A549 treated with AZD2906 at 1 μM for 4 hours (cell line): ENCODE measurements around the gene OR4K14. TPM values are rescaled to one million over a fixed set of nuclear protein-coding genes. Genes with fewer than 3 reads are reported as not detected.

Experiments
- total RNA-seq: library from RNA; stranded (reverse); fragments of 200-300 nt; extraction: Qiagen RNA extraction; gene quantifications from 5 replicates; pipeline ENCODE4 v1.2.3, GENCODE V29; 2022

Gene OR4K14, protein sequence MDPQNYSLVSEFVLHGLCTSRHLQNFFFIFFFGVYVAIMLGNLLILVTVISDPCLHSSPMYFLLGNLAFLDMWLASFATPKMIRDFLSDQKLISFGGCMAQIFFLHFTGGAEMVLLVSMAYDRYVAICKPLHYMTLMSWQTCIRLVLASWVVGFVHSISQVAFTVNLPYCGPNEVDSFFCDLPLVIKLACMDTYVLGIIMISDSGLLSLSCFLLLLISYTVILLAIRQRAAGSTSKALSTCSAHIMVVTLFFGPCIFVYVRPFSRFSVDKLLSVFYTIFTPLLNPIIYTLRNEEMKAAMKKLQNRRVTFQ
- not detected in 5 replicates for total RNA-seq

DNA sequence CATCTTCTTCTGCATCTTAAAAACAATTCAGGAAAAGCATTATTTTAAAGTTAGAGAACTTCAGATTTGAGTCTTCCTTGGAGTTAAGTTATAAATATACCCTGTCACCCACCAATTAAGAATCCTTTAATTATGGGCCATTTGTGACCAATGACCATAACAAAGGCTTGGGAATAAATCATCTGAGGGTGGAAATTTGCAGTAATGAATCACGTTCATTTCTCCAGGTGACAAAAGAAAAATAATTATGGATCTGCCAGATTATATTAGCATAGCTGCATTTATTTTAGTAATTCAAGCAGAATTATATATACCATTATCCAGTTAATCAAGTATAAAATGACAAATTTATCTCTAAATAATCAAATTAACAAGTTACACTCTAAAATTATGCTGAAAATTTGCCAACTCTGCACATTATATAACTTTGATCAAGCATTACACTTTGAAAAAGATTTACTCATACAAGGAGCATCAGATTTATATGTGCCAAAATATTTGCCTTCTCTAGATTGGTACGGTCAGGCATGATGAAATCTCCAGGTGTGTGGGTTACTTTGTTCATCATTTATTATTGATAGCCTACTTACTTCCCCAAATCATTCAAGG, at the start of gene OR4K14:
OR4K14 (minus strand) TSS at position 51 of the 609 bp plus-strand sequence. CDS start 4,114 bp downstream, outside the sequence.

DNA sequence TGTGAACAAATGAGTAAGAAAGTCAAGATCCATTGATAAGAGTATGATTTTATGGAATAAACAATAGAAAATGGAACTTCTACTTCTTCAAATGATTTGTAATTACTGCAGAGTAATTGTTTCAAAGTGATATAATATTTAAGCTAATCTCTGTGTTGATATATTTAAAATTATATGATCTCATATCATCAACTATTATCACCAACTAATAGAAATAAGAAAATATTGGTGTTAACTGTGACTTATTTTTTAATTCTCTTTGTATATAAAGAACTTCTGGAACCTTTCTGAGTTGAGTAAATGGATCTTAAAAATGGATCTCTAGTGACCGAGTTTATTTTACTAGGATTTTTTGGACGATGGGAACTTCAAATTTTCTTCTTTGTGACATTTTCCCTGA, 40.6 kb upstream of the OR4K14 start, which contains the start of gene OR4L1:
OR4L1 (plus strand) TSS at position 301 of the 400 bp plus-strand sequence; CDS start at position 301, 0 bp downstream.

DNA sequence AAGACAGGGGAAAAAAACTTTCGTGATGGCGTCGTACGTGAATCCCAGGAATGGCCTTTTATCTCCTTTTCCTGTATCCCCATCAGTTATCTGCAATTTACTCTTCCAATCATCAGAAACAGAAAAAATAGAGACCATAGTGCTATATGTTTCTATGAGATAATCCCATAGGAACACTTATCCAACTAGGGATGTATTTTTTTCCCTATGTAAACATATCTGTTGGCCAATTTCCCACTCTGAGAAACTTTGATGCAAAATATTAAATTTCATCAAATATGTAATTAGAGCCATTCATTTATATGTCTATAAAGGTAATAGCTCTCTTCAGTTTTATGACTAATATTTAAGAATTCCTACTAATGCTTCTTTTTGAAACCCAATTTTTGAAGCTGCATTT, 16.8 kb upstream of the OR4K14 start, which contains the start of gene OR4K13:
OR4K13 (minus strand) TSS at position 101 of the 400 bp plus-strand sequence. CDS start 1,280 bp downstream, outside the sequence.

DNA sequence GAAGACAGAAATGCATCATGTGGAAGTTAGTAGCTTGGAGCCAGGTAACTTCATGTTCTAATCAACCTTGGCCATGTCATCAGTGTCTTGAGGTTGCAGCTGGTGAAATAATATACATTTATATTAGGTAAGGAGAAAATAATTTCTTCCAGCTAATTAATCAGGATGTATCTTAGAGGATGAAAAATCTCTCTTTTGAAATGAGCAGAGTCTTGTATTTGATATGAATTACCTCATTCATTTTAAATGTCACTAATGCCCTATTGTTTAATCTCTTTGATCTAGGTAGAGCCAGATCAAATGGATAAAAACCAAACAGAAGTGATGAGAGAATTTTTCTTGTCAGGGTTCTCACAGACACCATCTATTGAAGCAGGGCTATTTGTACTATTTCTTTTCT, 17.2 kb downstream of the OR4K14 start, which contains the start of gene OR4Q2:
OR4Q2 (plus strand) TSS at position 301 of the 400 bp plus-strand sequence.

DNA sequence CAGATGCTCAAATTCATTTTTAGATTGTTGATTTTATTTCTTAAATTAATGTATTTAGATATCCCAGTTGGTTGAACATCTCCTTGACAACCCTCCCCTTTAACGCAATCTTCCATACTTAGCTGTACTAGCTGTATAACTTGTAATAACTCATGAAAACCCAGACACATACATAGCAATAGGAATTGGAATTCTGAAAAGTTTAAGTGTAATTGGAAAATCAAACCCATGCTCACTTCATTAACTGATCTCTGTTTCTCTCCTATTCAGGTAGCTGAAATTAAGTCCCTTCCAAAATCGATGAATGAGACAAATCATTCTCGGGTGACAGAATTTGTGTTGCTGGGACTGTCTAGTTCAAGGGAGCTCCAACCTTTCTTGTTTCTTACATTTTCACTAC, 43.8 kb downstream of the OR4K14 start, which contains the start of gene OR4K15:
OR4K15 (plus strand) TSS at position 301 of the 400 bp plus-strand sequence; CDS start at position 301, 0 bp downstream.

Other genes with a start within 250 kb of the OR4K14 start
- not detected in 5 replicates for gene OR4M1, start 245.8 kb downstream of the OR4K14 start, total RNA-seq
- gene OR4N2, start 215.5 kb downstream of the OR4K14 start, total RNA-seq = not detected in 5 replicates
- not detected in 5 replicates for gene OR4K2, start 144.2 kb downstream of the OR4K14 start, total RNA-seq
- gene OR4K5, start 98.7 kb downstream of the OR4K14 start, total RNA-seq = not detected in 5 replicates
- gene OR4K1, start 88.4 kb downstream of the OR4K14 start, total RNA-seq = not detected in 5 replicates
- gene OR4K15, start 43.7 kb downstream of the OR4K14 start, total RNA-seq = not detected in 5 replicates
- not detected in 5 replicates for gene OR4Q2, start 17.1 kb downstream of the OR4K14 start, total RNA-seq
- not detected in 5 replicates for gene OR4K13, start 16.7 kb upstream of the OR4K14 start, total RNA-seq
- not detected in 5 replicates for gene OR4L1, start 40.7 kb upstream of the OR4K14 start, total RNA-seq
- gene OR4K17, start 91.4 kb upstream of the OR4K14 start, total RNA-seq = not detected in 5 replicates
- gene OR4N5, start 119.5 kb upstream of the OR4K14 start, total RNA-seq = not detected in 5 replicates
- not detected in 5 replicates for gene OR11G2, start 171.6 kb upstream of the OR4K14 start, total RNA-seq
- not detected in 5 replicates for gene OR11H6, start 204.4 kb upstream of the OR4K14 start, total RNA-seq
- gene OR11H7, start 209.7 kb upstream of the OR4K14 start, total RNA-seq = not detected in 5 replicates
- gene OR11H4, start 220.0 kb upstream of the OR4K14 start, total RNA-seq = not detected in 5 replicates